Peyer's patch (tissue), 4 donors: Measurements from ENCODE around the gene SPRR3. TPM values are rescaled to one million over a fixed set of nuclear protein-coding genes. Genes with fewer than 3 reads are reported as not detected.

Experiments
- DNase-seq, 3 donors: peaks; one replicate each; pipeline ENCODE4 v3.0.0-alpha.2; 2017 to 2019
- H3K27ac ChIP-seq, 4 donors: fragments of 200-600 bp; sonication (generic); one replicate each; pipeline ENCODE4 v1.5.1; 2016 to 2019
- H3K27me3 ChIP-seq, 2 donors: fragments of 200-600 bp; sonication (generic); one replicate each; pipeline ENCODE4 v1.5.1; 2019
- H3K36me3 ChIP-seq, 3 donors: fragments of 200-600 bp; sonication (generic); one replicate each; pipeline ENCODE4 v1.5.1; 2016 to 2019
- H3K4me1 ChIP-seq, 4 donors: fragments of 200-600 bp; sonication (generic); one replicate each; pipeline ENCODE4 v1.5.1; 2016 to 2019
- H3K4me3 ChIP-seq, 4 donors: fragments of 200-600 bp; sonication (generic); 1 replicate in 3 of 4; 2 replicates in 1 of 4; pipeline ENCODE4 v1.5.1; 2016 to 2019; ENCODE audit warnings: mild to moderate bottlenecking in 1 of 4
- H3K9me3 ChIP-seq, 4 donors: fragments of 200-600 bp; sonication (generic); one replicate each; pipeline ENCODE4 v1.5.1; 2016 to 2019; ENCODE audit warnings: mild to moderate bottlenecking in 1 of 4
- POLR2A ChIP-seq, 2 donors: fragments of 450-650 bp; IDR thresholded peaks; one replicate each; pipeline ENCODE4 v1.5.1; 2017; ENCODE audit warnings: antibody characterized with exemption in 2 of 2, mild to moderate bottlenecking in 2 of 2, moderate library complexity in 2 of 2
- total RNA-seq, 4 donors: library from RNA; depleted of rRNA; stranded (reverse); fragments of >200 nt; gene quantifications; one replicate each; pipeline ENCODE4 v1.1.0, GENCODE V29; 2016
- TF ChIP-seq, protein P1 (sequence below), 6 experiments: fragments of 450-650 bp in 4 of 6; fragments of 200-600 bp in 2 of 6; sonication (generic) in 1 of 6; IDR thresholded peaks; one replicate each; pipeline ENCODE4 v1.5.1; 2017 to 2019; ENCODE audit warnings: antibody characterized with exemption in 6 of 6, mild to moderate bottlenecking in 3 of 6, moderate library complexity in 1 of 6

SPRR3 gene
- total RNA-seq, 4 donors from 2014 or later, result 4.4 TPM; not detected in 3

- TF ChIP-seq, protein P1, sequence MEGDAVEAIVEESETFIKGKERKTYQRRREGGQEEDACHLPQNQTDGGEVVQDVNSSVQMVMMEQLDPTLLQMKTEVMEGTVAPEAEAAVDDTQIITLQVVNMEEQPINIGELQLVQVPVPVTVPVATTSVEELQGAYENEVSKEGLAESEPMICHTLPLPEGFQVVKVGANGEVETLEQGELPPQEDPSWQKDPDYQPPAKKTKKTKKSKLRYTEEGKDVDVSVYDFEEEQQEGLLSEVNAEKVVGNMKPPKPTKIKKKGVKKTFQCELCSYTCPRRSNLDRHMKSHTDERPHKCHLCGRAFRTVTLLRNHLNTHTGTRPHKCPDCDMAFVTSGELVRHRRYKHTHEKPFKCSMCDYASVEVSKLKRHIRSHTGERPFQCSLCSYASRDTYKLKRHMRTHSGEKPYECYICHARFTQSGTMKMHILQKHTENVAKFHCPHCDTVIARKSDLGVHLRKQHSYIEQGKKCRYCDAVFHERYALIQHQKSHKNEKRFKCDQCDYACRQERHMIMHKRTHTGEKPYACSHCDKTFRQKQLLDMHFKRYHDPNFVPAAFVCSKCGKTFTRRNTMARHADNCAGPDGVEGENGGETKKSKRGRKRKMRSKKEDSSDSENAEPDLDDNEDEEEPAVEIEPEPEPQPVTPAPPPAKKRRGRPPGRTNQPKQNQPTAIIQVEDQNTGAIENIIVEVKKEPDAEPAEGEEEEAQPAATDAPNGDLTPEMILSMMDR (IDR thresholded peaks at IDR 0.05), result no peak
- no peak for TF ChIP-seq POLR2A (IDR thresholded peaks at IDR 0.05)
Measured at GRCh38 chr1:152959801-152960451, 41.6 kb upstream of the SPRR3 start.

DNA sequence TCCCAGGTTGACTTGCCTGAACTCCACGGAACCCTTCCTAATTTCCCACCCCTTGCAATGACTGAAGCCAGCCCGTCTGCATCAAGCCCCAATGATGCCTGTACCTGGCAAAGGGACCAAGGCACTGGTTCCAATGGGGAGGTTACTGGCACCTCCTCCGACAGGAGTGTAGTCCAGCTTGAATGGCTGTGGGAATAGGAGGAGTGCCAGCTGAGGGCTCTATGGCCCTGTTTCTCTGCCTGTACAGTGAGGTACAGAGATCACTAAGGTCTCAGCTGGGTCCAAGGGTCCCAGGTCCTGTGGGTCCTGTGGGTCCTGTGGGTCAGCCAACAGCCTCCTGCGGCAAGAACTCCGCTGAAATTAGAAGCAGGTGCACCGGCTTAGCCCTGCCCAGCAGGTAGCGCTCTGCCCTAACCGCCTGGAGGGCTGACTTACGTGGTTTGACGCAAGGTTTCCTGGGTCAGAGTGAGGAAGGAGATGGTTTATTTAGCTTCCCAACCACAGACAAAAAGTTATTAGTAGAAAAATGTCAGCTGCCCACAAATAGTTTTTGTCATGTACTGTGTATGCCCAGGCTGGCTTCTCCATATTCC lies 41.0 kb upstream of the SPRR3 start:
- Histone ChIP-seq H3K4me1 (no peaks in the 10 kb centered on the region), H3K36me3 (no peaks in the 10 kb centered on the region), H3K4me3 (no peak overlapping the region), H3K27ac (no peak overlapping the region), H3K27me3 (no peaks in the 10 kb centered on the region), H3K9me3 (no peaks in the 10 kb centered on the region)
- TF ChIP-seq, protein P1 (IDR thresholded peaks at IDR 0.05), result no peak
- no peak for TF ChIP-seq POLR2A (IDR thresholded peaks at IDR 0.05)
- no peak for DNase-seq

More at GRCh38 chr1:152959801-152960451, 41.6 kb upstream of the SPRR3 start:
- no peak for DNase-seq
- Histone ChIP-seq H3K27ac (no peak overlapping the region), H3K4me3 (no peak overlapping the region), H3K36me3 (no peaks in the 10 kb centered on the region), H3K27me3 (no peaks in the 10 kb centered on the region), H3K4me1 (no peaks in the 10 kb centered on the region), H3K9me3 (no peaks in the 10 kb centered on the region)

DNA sequence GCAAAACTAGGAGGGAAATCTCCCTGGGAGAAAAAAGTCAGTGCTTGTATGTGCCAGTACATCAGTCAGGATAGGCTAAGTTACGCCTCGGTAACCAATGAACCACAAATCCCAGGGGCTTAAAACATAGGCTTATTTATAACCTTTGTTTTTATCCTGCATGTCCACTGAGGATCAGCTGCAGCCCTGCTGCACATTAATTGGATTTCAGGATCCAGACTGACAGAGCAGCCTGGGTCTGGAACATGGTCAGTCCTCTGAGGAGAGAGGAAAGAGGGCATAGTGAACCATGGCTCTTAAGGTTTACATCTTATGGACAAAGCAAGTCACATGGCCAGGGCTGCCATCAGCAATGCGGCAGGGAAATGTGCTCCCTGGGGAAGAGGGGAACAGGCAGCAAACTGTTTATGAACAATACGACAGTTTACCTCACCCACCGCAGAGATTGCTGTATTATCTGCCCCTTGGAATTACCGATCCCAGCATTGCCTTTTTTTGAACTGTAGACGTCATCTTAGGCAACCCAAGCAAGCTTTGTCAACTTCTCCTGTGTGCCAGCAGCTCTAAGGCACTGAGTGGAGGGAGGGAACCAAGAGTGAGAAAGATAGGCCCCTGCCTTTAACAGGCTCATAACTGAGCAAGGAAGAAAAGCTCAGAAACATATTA lies 40.2 kb upstream of the SPRR3 start:
- TF ChIP-seq POLR2A (IDR thresholded peaks at IDR 0.05), result no peak
- TF ChIP-seq, protein P1 (IDR thresholded peaks at IDR 0.05), result no peak
- no peaks in the 10 kb centered on the region for H3K4me1 ChIP-seq
- H3K4me3 ChIP-seq, result no peak overlapping the region
- no peaks in the 10 kb centered on the region for H3K36me3 ChIP-seq
- DNase-seq, result no peak
- H3K27me3 ChIP-seq, result no peaks in the 10 kb centered on the region
- no peak overlapping the region for H3K27ac ChIP-seq
- H3K9me3 ChIP-seq, result no peaks in the 10 kb centered on the region

GRCh38 chr1:152962876-152963415 lies 38.6 kb upstream of the SPRR3 start:
- no peak for TF ChIP-seq POLR2A (IDR thresholded peaks at IDR 0.05)
- TF ChIP-seq, protein P1 (IDR thresholded peaks at IDR 0.05), result no peak
- Histone ChIP-seq H3K36me3 (no peaks in the 10 kb centered on the region), H3K27me3 (no peaks in the 10 kb centered on the region), H3K9me3 (no peaks in the 10 kb centered on the region), H3K4me3 (no peak overlapping the region), H3K27ac (no peak overlapping the region), H3K4me1 (no peaks in the 10 kb centered on the region)
- DNase-seq, result no peak

GRCh38 chr1:152964536-152964935 lies 37.0 kb upstream of the SPRR3 start:
- DNase-seq, result no peak
- Histone ChIP-seq H3K27ac (no peak overlapping the region), H3K36me3 (no peaks in the 10 kb centered on the region), H3K4me1 (no peaks in the 10 kb centered on the region), H3K4me3 (no peak overlapping the region), H3K9me3 (no peaks in the 10 kb centered on the region), H3K27me3 (no peaks in the 10 kb centered on the region)
- TF ChIP-seq POLR2A (IDR thresholded peaks at IDR 0.05), result no peak
- TF ChIP-seq, protein P1 (IDR thresholded peaks at IDR 0.05), result no peak
